CD4-positive, alpha-beta T cell (primary cell): ENCODE results near the gene GAL3ST3. TPM values are rescaled to one million over a fixed set of nuclear protein-coding genes. Genes with fewer than 3 reads are reported as not detected.

ENCODE experiments used
- ATAC-seq: fragments of 200-7000 bp; cut with Tn5 transposase; one replicate; pipeline ENCODE4 v1.10.0; 2022; ENCODE audit warnings: mild to moderate bottlenecking; ENCODE audit not compliant: poor library complexity
- CTCF ChIA-PET: fragments of 350-600 bp; sonication (Branson Sonifier 250); formaldehyde crosslinking; loops from one replicate; lab custom pipeline; 2021; ENCODE audit warnings: antibody characterized with exemption, inconsistent platforms; lab: Charles Lee
- POLR2A ChIA-PET: fragments of 350-600 bp; sonication (Branson Sonifier 250); formaldehyde crosslinking; loops from one replicate; lab custom pipeline; 2021; ENCODE audit warnings: antibody characterized with exemption, inconsistent platforms; lab: Charles Lee
- DNase-seq, 14 experiments: peaks; one replicate each; pipeline ENCODE4 v3.0.0-alpha.2; 2013 to 2020; ENCODE audit warnings: mixed read lengths in 2 of 14
- H3K27ac ChIP-seq, 2 donors: one replicate each; pipeline versions ENCODE4 v1.5.1 to v1.7.0; 2013; ENCODE audit warnings: low read length in 2 of 2, low read depth in 1 of 2, mild to moderate bottlenecking in 1 of 2
- H3K27me3 ChIP-seq, 2 experiments: 1 replicate in 1 of 2; 2 replicates in 1 of 2; pipeline versions ENCODE4 v1.6.1 to v1.7.0; 2013; ENCODE audit warnings: low read length in 2 of 2, control low read depth in 1 of 2, mild to moderate bottlenecking in 1 of 2, moderate library complexity in 1 of 2; ENCODE audit not compliant: insufficient read depth in 2 of 2, control insufficient read depth in 1 of 2
- H3K36me3 ChIP-seq: one replicate; pipeline ENCODE4 v1.6.1; 2013; ENCODE audit warnings: low read length, control low read depth; ENCODE audit not compliant: insufficient read depth
- H3K4me1 ChIP-seq: one replicate; pipeline ENCODE4 v1.6.1; 2013; ENCODE audit warnings: low read length, control low read depth; ENCODE audit not compliant: insufficient read depth
- H3K4me3 ChIP-seq: one replicate; pipeline ENCODE4 v1.5.1; 2013; ENCODE audit warnings: mild to moderate bottlenecking, low read length, moderate library complexity
- H3K9me3 ChIP-seq, 2 experiments: 1 replicate in 1 of 2; 2 replicates in 1 of 2; pipeline versions ENCODE4 v1.6.1 to v1.7.0; 2013; ENCODE audit warnings: low read length in 2 of 2, mild to moderate bottlenecking in 2 of 2, control low read depth in 1 of 2, moderate library complexity in 1 of 2; ENCODE audit not compliant: control insufficient read depth in 1 of 2, insufficient read depth in 1 of 2
- H3K27ac Mint-ChIP-seq: one replicate; pipeline ENCODE4 v1.8.0; 2020; ENCODE audit warnings: mixed read lengths
- H3K27me3 Mint-ChIP-seq: one replicate; pipeline ENCODE4 v1.8.0; 2021; ENCODE audit warnings: mixed read lengths
- H3K36me3 Mint-ChIP-seq: one replicate; pipeline ENCODE4 v1.8.0; 2021; ENCODE audit warnings: low read depth, mixed read lengths
- H3K4me1 Mint-ChIP-seq: one replicate; pipeline ENCODE4 v1.8.0; 2021; ENCODE audit warnings: low read depth, mixed read lengths
- H3K4me3 Mint-ChIP-seq: one replicate; pipeline ENCODE4 v1.8.0; 2020; ENCODE audit warnings: mild to moderate bottlenecking, mixed read lengths
- H3K9me3 Mint-ChIP-seq: one replicate; pipeline ENCODE4 v1.8.0; 2020; ENCODE audit warnings: mixed read lengths
- intact Hi-C, 2 experiments: fragments of 100-400 bp; cut with DNase I in 1 of 2; cut with micrococcal nuclease in 1 of 2; formaldehyde crosslinking; loops; one replicate each; pipeline versions ENCODE4 v1.15.1 to v1.9.0; 2023 to 2025; cut with DNase I, micrococcal nuclease
- total RNA-seq, 174 experiments: library from RNA in 2 of 174; stranded (reverse) in 2 of 174; gene quantifications; one replicate each; pipeline ENCODE4 v1.2.3 and lab custom pipeline; 2021 to 2026
- TF ChIP-seq, protein P1 (sequence below): fragments of 200-600 bp; IDR thresholded peaks from one replicate; pipeline ENCODE4 v1.8.0; 2022; ENCODE audit warnings: antibody characterized with exemption, mild to moderate bottlenecking

GAL3ST3 gene
- total RNA-seq, 2 experiments from 2014 or later: not detected

DNA sequence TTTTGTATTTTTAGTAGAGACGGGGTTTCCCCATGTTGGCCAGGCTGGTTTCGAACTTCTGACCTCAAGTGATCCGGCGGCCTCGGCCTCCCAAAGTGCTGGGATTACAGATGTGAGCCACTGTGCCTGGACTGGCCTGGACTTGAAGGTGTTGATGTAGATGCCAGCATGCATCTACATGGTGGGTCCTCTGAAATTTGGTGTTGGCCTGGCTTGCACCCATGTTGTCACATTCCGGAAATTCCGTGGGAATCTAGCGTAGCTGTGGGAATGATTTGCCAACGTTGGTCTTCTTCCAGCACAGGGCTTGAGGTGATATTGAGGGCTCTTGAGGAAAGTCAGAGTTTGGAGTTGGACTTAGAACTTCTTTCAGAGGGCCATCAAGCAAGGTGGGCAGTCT, 27.6 kb upstream of the GAL3ST3 start:
- TF ChIP-seq, protein P1, sequence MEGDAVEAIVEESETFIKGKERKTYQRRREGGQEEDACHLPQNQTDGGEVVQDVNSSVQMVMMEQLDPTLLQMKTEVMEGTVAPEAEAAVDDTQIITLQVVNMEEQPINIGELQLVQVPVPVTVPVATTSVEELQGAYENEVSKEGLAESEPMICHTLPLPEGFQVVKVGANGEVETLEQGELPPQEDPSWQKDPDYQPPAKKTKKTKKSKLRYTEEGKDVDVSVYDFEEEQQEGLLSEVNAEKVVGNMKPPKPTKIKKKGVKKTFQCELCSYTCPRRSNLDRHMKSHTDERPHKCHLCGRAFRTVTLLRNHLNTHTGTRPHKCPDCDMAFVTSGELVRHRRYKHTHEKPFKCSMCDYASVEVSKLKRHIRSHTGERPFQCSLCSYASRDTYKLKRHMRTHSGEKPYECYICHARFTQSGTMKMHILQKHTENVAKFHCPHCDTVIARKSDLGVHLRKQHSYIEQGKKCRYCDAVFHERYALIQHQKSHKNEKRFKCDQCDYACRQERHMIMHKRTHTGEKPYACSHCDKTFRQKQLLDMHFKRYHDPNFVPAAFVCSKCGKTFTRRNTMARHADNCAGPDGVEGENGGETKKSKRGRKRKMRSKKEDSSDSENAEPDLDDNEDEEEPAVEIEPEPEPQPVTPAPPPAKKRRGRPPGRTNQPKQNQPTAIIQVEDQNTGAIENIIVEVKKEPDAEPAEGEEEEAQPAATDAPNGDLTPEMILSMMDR: no peak
- POLR2A ChIA-PET: interaction anchor here (1.5 kb wide), 1 partner anchor 39 kb away, joined by 7 read pairs; no protein-coding TSS in a partner anchor
- Histone ChIP-seq H3K4me1 (peaks cover 75% of the 10 kb centered on the region), H3K27me3 (no peaks in the 10 kb centered on the region), H3K27ac (no peak overlapping the region), H3K36me3 (peaks cover 46% of the 10 kb centered on the region), H3K4me3 (no peak overlapping the region), H3K9me3 (no peaks in the 10 kb centered on the region)
- CTCF ChIA-PET: interaction anchor here (0.6 kb wide), 1 partner anchor 1137 kb away, joined by 3 read pairs; no protein-coding TSS in a partner anchor
- Mint-ChIP-seq H3K4me3 (no peak overlapping the region), H3K27me3 (no peaks in the 10 kb centered on the region), H3K9me3 (no peaks in the 10 kb centered on the region), H3K27ac (peak overlapping the region; percentile 88), H3K4me1 (peaks cover 83% of the 10 kb centered on the region), H3K36me3 (peaks cover 88% of the 10 kb centered on the region)
- no peak for DNase-seq
- intact Hi-C loops: no loop called here
- no peak for ATAC-seq

DNA sequence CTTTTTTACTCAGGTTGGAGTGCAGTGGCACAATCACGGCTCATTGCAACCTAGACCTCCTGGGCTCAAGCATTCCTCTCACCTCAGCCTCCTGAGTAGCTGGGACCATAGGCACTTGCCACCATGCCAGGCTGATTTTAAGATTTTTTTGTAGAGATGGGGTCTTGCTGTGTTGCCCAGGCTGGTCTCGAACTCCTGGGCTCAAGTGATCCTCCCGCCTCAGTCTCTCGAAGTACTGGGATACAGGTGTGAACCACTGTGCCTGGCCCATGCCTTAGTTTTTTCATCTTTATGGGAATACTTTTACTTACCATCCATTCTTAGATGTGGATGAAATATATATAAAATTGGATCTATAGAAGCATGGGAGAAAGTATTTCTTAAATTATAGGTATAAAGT, 26.3 kb upstream of the GAL3ST3 start:
- POLR2A ChIA-PET: interaction anchor here (0.7 kb wide), 1 partner anchor 508 kb away, joined by 3 read pairs; no protein-coding TSS in a partner anchor

DNA sequence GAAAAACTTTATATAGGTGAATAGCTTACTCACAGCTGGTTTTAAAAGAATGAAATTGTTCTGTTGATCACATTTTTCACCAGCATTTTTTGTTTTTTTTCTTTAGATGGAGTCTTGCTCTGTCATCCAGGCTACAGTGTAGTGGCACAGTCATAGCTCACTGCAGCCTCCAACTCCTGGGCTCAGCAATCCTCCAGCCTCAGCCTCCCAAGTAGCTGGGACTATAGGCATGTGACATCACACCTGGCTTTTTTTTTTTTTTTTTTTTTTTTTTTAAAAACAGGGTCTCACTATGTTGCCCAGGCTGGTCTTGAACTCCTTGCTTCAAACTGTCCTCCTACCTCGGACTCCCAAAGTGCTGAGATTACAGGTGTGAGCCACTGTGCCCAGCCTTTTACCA, 24.7 kb upstream of the GAL3ST3 start:
- TF ChIP-seq, protein P1: no peak
- no peaks in the 10 kb centered on the region for H3K27me3 ChIP-seq
- POLR2A ChIA-PET: interaction anchor here (7.0 kb wide), 1 partner anchor 44 kb away, joined by 76 read pairs; no protein-coding TSS in a partner anchor
- peaks cover 85% of the 10 kb centered on the region for H3K36me3 Mint-ChIP-seq
- peaks cover 57% of the 10 kb centered on the region for H3K4me1 ChIP-seq
- intact Hi-C loops: loop anchor here in 1 of 2 experiments (5.0 kb wide), 1 partner anchor 44 kb away; no protein-coding TSS in a partner anchor
- DNase-seq (no peak), ATAC-seq (no peak)
- H3K9me3 ChIP-seq: no peaks in the 10 kb centered on the region
- H3K36me3 ChIP-seq: peaks cover 52% of the 10 kb centered on the region
- H3K27ac ChIP-seq: no peak overlapping the region
- peaks cover 71% of the 10 kb centered on the region for H3K4me1 Mint-ChIP-seq
- peak overlapping the region; percentile 88 for H3K27ac Mint-ChIP-seq
- no peaks in the 10 kb centered on the region for H3K27me3 Mint-ChIP-seq
- no peaks in the 10 kb centered on the region for H3K9me3 Mint-ChIP-seq
- no peak overlapping the region for H3K4me3 ChIP-seq
- CTCF ChIA-PET: interaction anchor here (0.6 kb wide), 2 partner anchors 9 to 951 kb away, joined by 3 to 4 read pairs; no protein-coding TSS in a partner anchor
- H3K4me3 Mint-ChIP-seq: peak overlapping the region; percentile 96

More for the DNA sequence above, 26.3 kb upstream of the GAL3ST3 start:
- no peak overlapping the region for H3K27ac Mint-ChIP-seq
- Histone ChIP-seq H3K36me3 (peaks cover 46% of the 10 kb centered on the region), H3K9me3 (no peaks in the 10 kb centered on the region), H3K27me3 (no peaks in the 10 kb centered on the region), H3K4me1 (peaks cover 62% of the 10 kb centered on the region), H3K4me3 (no peak overlapping the region), H3K27ac (no peak overlapping the region)
- H3K4me3 Mint-ChIP-seq: no peak overlapping the region
- TF ChIP-seq, protein P1: no peak
- DNase-seq (no peak), ATAC-seq (no peak)
- H3K27me3 Mint-ChIP-seq: no peaks in the 10 kb centered on the region
- H3K36me3 Mint-ChIP-seq: peaks cover 91% of the 10 kb centered on the region
- no peaks in the 10 kb centered on the region for H3K9me3 Mint-ChIP-seq
- peaks cover 77% of the 10 kb centered on the region for H3K4me1 Mint-ChIP-seq
- intact Hi-C loops: no loop called here
- CTCF ChIA-PET: no interaction called here
